HG03354 (cell line): ENCODE data around the gene TMCC3.
"Not testable (repeated sequence)": the region's sequence is repeated elsewhere in the genome, so short reads cannot be mapped to it uniquely, and the experiment has no call there.

Experiments
- ATAC-seq: cut with Tn5 transposase; IDR thresholded peaks from one replicate; pipeline ENCODE4 v1.9.1; 2021; ENCODE audit warnings: mild to moderate bottlenecking; ENCODE audit not compliant: unreplicated experiment, poor library complexity, severe bottlenecking

TMCC3 gene

GRCh38 chr12:94585626-94586025 is 64.7 kb downstream of the TMCC3 start:
- no peak for ATAC-seq

- ATAC-seq, result no peak
Measured at GRCh38 chr12:94584377-94584776, 66.0 kb downstream of the TMCC3 start.

- no peak for ATAC-seq
Measured at GRCh38 chr12:94582591-94582990, 67.8 kb downstream of the TMCC3 start.

GRCh38 chr12:94575645-94576403 is 74.5 kb downstream of the TMCC3 start:
- no peak for ATAC-seq

- no peak for ATAC-seq
Measured at GRCh38 chr12:94575024-94575423, 75.3 kb downstream of the TMCC3 start.

GRCh38 chr12:94571556-94571955 is 78.8 kb downstream of the TMCC3 start:
- ATAC-seq, result no peak

GRCh38 chr12:94570161-94570560 is 80.2 kb downstream of the TMCC3 start:
- ATAC-seq, result no peak

- no peak for ATAC-seq
Measured at GRCh38 chr12:94567761-94568160, 82.6 kb downstream of the TMCC3 start.

GRCh38 chr12:94566345-94566744 is 84.0 kb downstream of the TMCC3 start:
- no peak for ATAC-seq

- ATAC-seq, result no peak
Measured at GRCh38 chr12:94565683-94566082, 84.7 kb downstream of the TMCC3 start.

GRCh38 chr12:94563286-94563685 is 87.1 kb downstream of the TMCC3 start:
- ATAC-seq, result no peak

GRCh38 chr12:94561943-94562411 is 88.4 kb downstream of the TMCC3 start:
- ATAC-seq, result peak; percentile 82

GRCh38 chr12:94560431-94561221 is 89.7 kb downstream of the TMCC3 start:
- ATAC-seq, result peak; percentile 77

- no peak for ATAC-seq
Measured at GRCh38 chr12:94558612-94559011, 91.7 kb downstream of the TMCC3 start.

GRCh38 chr12:94557746-94558295 is 92.5 kb downstream of the TMCC3 start:
- no peak for ATAC-seq

GRCh38 chr12:94555687-94556086 is 94.7 kb downstream of the TMCC3 start:
- ATAC-seq, result no peak

- no peak for ATAC-seq
Measured at GRCh38 chr12:94553875-94554274, 96.5 kb downstream of the TMCC3 start.

- ATAC-seq, result no peak
Measured at GRCh38 chr12:94553130-94553519, 97.2 kb downstream of the TMCC3 start.

GRCh38 chr12:94551810-94552209 is 98.5 kb downstream of the TMCC3 start:
- ATAC-seq, result no peak

GRCh38 chr12:94550964-94551363 is 99.4 kb downstream of the TMCC3 start:
- ATAC-seq, result no peak

GRCh38 chr12:94548833-94549232 is 101.5 kb downstream of the TMCC3 start:
- ATAC-seq, result not testable (repeated sequence)
